Panc1 (cell line): ENCODE measurements around the gene TAB3.

Experiments
- CTCF ChIP-seq: fragments of 450-650 bp; IDR thresholded peaks from 2 replicates; pipeline ENCODE4 v1.5.1; 2017; ENCODE audit warnings: mild to moderate bottlenecking
- TF ChIP-seq, protein P1 (sequence below), 2 experiments: IDR thresholded peaks; 2 replicates each; pipeline ENCODE4 v1.6.1; 2011 to 2012; ENCODE audit warnings: low read depth in 2 of 2, control low read depth in 1 of 2, low read length in 1 of 2, mild to moderate bottlenecking in 1 of 2, moderate library complexity in 1 of 2; ENCODE audit not compliant: insufficient read depth in 1 of 2

GRCh38 chrX:30786374-30786773 is 102.7 kb downstream of the TAB3 start:
- TF ChIP-seq, protein P1, sequence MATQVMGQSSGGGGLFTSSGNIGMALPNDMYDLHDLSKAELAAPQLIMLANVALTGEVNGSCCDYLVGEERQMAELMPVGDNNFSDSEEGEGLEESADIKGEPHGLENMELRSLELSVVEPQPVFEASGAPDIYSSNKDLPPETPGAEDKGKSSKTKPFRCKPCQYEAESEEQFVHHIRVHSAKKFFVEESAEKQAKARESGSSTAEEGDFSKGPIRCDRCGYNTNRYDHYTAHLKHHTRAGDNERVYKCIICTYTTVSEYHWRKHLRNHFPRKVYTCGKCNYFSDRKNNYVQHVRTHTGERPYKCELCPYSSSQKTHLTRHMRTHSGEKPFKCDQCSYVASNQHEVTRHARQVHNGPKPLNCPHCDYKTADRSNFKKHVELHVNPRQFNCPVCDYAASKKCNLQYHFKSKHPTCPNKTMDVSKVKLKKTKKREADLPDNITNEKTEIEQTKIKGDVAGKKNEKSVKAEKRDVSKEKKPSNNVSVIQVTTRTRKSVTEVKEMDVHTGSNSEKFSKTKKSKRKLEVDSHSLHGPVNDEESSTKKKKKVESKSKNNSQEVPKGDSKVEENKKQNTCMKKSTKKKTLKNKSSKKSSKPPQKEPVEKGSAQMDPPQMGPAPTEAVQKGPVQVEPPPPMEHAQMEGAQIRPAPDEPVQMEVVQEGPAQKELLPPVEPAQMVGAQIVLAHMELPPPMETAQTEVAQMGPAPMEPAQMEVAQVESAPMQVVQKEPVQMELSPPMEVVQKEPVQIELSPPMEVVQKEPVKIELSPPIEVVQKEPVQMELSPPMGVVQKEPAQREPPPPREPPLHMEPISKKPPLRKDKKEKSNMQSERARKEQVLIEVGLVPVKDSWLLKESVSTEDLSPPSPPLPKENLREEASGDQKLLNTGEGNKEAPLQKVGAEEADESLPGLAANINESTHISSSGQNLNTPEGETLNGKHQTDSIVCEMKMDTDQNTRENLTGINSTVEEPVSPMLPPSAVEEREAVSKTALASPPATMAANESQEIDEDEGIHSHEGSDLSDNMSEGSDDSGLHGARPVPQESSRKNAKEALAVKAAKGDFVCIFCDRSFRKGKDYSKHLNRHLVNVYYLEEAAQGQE (IDR thresholded peaks at IDR 0.05; ENCODE audit: insufficient read depth in 1 of 2, low read depth in 2 of 2, low read length in 1 of 2), result no peak
- no peak for TF ChIP-seq CTCF
